Suppressor macrophage treated with lipopolysaccharide for 4 hours (primary cell): ENCODE data around the gene KCTD14.
"Not testable (repeated sequence)": the region's sequence is repeated elsewhere in the genome, so short reads cannot be mapped to it uniquely, and the experiment has no call there.

Experiments used
- DNase-seq: peaks from one replicate; pipeline ENCODE4 v3.0.0-alpha.2; 2020

The KCTD14 gene

GRCh38 chr11:78020246-78020645 lies 2.8 kb downstream of the KCTD14 start:
- no peak for DNase-seq

GRCh38 chr11:78019808-78020207 lies 3.3 kb downstream of the KCTD14 start:
- DNase-seq: no peak

- DNase-seq: no peak
Measured at GRCh38 chr11:78015878-78016277, 7.2 kb downstream of the KCTD14 start.

- DNase-seq: peak; percentile 16
Measured at GRCh38 chr11:78014937-78015520, 8.0 kb downstream of the KCTD14 start.

GRCh38 chr11:78011301-78011700 lies 11.8 kb downstream of the KCTD14 start:
- DNase-seq: no peak

GRCh38 chr11:78010755-78011154 lies 12.3 kb downstream of the KCTD14 start:
- DNase-seq: no peak

- DNase-seq: no peak
Measured at GRCh38 chr11:78010304-78010703, 12.8 kb downstream of the KCTD14 start.

- no peak for DNase-seq
Measured at GRCh38 chr11:78009062-78009461, 14.0 kb downstream of the KCTD14 start.

GRCh38 chr11:78000193-78000592 lies 22.9 kb downstream of the KCTD14 start:
- peak; percentile 63 for DNase-seq

- DNase-seq: no peak
Measured at GRCh38 chr11:77999446-78000030, 23.5 kb downstream of the KCTD14 start.

GRCh38 chr11:77994434-77995362 lies 28.4 kb downstream of the KCTD14 start, which contains the start of gene INTS4:
Gene INTS4, minus strand, starts transcription at chr11:77994668. Its CDS starts 25 bp downstream, at chr11:77994643.
- peak; percentile 99 for DNase-seq

GRCh38 chr11:77993902-77994301 lies 29.2 kb downstream of the KCTD14 start:
- DNase-seq: no peak

GRCh38 chr11:77990981-77991380 lies 32.1 kb downstream of the KCTD14 start:
- DNase-seq: no peak

- DNase-seq: not testable (repeated sequence)
Measured at GRCh38 chr11:77986456-77986855, 36.6 kb downstream of the KCTD14 start.

GRCh38 chr11:77981346-77981947 lies 41.6 kb downstream of the KCTD14 start:
- DNase-seq: no peak

GRCh38 chr11:77968337-77968736 lies 54.7 kb downstream of the KCTD14 start:
- DNase-seq: peak; percentile 5

GRCh38 chr11:77967753-77968152 lies 55.3 kb downstream of the KCTD14 start:
- DNase-seq: no peak

- DNase-seq: no peak
Measured at GRCh38 chr11:77967121-77967520, 56.0 kb downstream of the KCTD14 start.

GRCh38 chr11:77966338-77966737 lies 56.7 kb downstream of the KCTD14 start:
- DNase-seq: no peak
